Fibroblast of lung (primary cell): ENCODE results near the gene MMP19.

Source experiments
- EZH2 ChIP-seq: IDR thresholded peaks from 2 replicates; pipeline ENCODE4 v1.5.1; 2012; ENCODE audit warnings: low read length, control low read depth, mild to moderate bottlenecking; ENCODE audit errors: missing control alignments
- TF ChIP-seq, protein P1 (sequence below), 2 donors: IDR thresholded peaks in 1 of 2; conservative IDR thresholded peaks in 1 of 2; 1 replicate in 1 of 2; 2 replicates in 1 of 2; pipeline ENCODE4 v1.5.1; 2011 to 2012; ENCODE audit warnings: low read length in 2 of 2, control low read depth in 1 of 2, inconsistent platforms in 1 of 2, low read depth in 1 of 2, mild to moderate bottlenecking in 1 of 2

DNA sequence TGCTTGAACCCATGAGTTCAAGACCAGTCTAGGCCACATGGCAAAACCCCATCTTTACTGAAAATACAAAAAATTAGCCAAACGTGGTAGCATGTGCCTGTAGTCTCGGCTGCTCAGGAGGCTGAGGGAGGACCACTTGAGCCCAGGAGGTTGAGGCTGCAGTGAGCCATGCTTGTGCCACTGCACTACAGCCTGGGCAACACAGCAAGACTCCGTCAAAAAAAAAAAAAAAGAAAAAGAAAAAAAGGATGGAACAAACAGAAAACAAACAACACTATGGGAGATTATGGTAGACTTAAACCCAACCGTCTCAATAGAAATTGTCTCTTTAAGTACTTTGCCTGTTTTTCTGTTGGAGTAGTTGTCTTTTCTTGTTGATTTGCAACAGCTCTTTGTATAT, 48.6 kb upstream of the MMP19 start:
- TF ChIP-seq, protein P1, sequence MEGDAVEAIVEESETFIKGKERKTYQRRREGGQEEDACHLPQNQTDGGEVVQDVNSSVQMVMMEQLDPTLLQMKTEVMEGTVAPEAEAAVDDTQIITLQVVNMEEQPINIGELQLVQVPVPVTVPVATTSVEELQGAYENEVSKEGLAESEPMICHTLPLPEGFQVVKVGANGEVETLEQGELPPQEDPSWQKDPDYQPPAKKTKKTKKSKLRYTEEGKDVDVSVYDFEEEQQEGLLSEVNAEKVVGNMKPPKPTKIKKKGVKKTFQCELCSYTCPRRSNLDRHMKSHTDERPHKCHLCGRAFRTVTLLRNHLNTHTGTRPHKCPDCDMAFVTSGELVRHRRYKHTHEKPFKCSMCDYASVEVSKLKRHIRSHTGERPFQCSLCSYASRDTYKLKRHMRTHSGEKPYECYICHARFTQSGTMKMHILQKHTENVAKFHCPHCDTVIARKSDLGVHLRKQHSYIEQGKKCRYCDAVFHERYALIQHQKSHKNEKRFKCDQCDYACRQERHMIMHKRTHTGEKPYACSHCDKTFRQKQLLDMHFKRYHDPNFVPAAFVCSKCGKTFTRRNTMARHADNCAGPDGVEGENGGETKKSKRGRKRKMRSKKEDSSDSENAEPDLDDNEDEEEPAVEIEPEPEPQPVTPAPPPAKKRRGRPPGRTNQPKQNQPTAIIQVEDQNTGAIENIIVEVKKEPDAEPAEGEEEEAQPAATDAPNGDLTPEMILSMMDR (conservative IDR thresholded peaks at IDR 0.05 in 1 of 2, IDR thresholded peaks at IDR 0.05 in 1 of 2; ENCODE audit: low read depth in 1 of 2, low read length in 2 of 2), result no peak
- no peak for TF ChIP-seq EZH2
